ENCODE measurements around the gene OPA1. TPM values are rescaled to one million over a fixed set of nuclear protein-coding genes. Genes with fewer than 3 reads are reported as not detected.

OPA1 gene
- total and polyA plus RNA-seq, 8 donors: 12.1 to 198 (median 41.7) TPM

DNA sequence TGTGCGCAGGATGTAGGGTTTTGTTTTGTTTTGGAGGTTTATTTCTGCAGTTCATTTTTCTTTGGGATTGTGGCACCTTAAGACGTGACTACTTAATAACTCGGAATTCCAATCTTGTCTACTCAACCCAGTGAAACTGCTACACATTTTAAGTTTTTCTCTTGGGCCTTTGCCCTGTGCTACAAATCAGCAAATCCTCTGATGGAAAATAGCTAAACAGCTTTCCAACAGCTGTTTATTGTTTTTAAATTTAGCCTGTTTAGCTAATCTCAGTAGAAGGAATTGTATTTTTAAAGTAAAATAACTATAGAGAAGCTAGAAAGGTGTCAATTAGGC, 48.4 kb downstream of the OPA1 start:
- Histone ChIP-seq H3K36me3 (peaks cover 8 to 89% (median 82%) of the 10 kb centered on the region in 4 donors), H3K4me3 (no peak overlapping the region), H3K27me3 (no peaks in the 10 kb centered on the region), H3K27ac (no peak overlapping the region), H3K9me3 (no peaks in the 10 kb centered on the region), H3K4me1 (peaks cover 0 to 21% (median 15%) of the 10 kb centered on the region in 4 donors)
- intact Hi-C loops (cut with DNase I; ENCODE audit: low total_unique reads): no loop called here
- 67 to 85% (median 78%) methylated on average over 3 of the region's 3 CpGs for WGBS, 5 donors
- TF ChIP-seq POLR2AphosphoS5 (IDR thresholded peaks at IDR 0.05): no peak
- no peak for TF ChIP-seq EP300 (IDR thresholded peaks at IDR 0.05)
- TF ChIP-seq POLR2A (IDR thresholded peaks at IDR 0.05): no peak
- DNase-seq: no peak

- Histone ChIP-seq H3K27me3 (no peaks in the 10 kb centered on the region), H3K36me3 (peaks cover 25 to 100% (median 82%) of the 10 kb centered on the region in 4 donors), H3K27ac (no peak overlapping the region), H3K4me3 (no peak overlapping the region), H3K9me3 (no peaks in the 10 kb centered on the region), H3K4me1 (peaks cover 0 to 22% (median 15%) of the 10 kb centered on the region in 4 donors)
- intact Hi-C loops (cut with DNase I; ENCODE audit: low total_unique reads): no loop called here
- TF ChIP-seq EP300 (IDR thresholded peaks at IDR 0.05): no peak
- TF ChIP-seq, protein P1, sequence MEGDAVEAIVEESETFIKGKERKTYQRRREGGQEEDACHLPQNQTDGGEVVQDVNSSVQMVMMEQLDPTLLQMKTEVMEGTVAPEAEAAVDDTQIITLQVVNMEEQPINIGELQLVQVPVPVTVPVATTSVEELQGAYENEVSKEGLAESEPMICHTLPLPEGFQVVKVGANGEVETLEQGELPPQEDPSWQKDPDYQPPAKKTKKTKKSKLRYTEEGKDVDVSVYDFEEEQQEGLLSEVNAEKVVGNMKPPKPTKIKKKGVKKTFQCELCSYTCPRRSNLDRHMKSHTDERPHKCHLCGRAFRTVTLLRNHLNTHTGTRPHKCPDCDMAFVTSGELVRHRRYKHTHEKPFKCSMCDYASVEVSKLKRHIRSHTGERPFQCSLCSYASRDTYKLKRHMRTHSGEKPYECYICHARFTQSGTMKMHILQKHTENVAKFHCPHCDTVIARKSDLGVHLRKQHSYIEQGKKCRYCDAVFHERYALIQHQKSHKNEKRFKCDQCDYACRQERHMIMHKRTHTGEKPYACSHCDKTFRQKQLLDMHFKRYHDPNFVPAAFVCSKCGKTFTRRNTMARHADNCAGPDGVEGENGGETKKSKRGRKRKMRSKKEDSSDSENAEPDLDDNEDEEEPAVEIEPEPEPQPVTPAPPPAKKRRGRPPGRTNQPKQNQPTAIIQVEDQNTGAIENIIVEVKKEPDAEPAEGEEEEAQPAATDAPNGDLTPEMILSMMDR (IDR thresholded peaks at IDR 0.05): no peak
- no peak for DNase-seq
- 37 to 60% (median 44%) methylated on average over 6 of the region's 6 CpGs for WGBS, 5 donors
These were observed 52.8 kb downstream of the OPA1 start for GRCh38 chr3:193645806-193646205.

DNA sequence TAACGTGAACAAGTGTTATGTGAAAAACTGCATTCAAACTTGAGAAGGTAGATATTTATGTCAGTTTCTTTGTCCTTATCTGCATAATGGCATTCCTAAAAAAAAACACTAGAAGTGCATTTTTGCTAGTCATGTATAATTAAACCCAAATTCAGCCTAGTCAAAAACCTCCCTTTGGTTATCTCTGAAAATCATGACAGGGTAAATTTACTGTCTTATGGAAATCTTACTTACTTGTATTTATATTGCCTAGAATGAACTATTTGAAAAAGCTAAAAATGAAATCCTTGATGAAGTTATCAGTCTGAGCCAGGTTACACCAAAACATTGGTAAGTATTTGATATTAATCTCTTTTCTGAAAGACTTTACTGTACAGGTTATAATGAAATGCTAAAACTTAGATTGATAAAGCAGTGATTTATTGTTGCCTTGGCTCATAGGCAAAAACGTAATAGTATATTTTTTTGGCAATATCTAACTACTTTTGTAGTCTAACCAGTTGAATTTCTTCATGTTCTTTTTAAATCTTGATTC, 55.6 kb downstream of the OPA1 start:
- Histone ChIP-seq H3K4me1 (peaks cover 0 to 22% (median 15%) of the 10 kb centered on the region in 4 donors), H3K4me3 (no peak overlapping the region), H3K9me3 (no peaks in the 10 kb centered on the region), H3K27ac (no peak overlapping the region), H3K36me3 (peaks cover 25 to 91% (median 80%) of the 10 kb centered on the region in 4 donors), H3K27me3 (no peaks in the 10 kb centered on the region)
- WGBS, 5 donors: 80 to 84% (median 81%) methylated on average over 2 of the region's 2 CpGs
- TF ChIP-seq, protein P1 (IDR thresholded peaks at IDR 0.05): no peak
- TF ChIP-seq EP300 (IDR thresholded peaks at IDR 0.05): no peak
- TF ChIP-seq POLR2A (IDR thresholded peaks at IDR 0.05): no peak
- TF ChIP-seq POLR2AphosphoS5 (IDR thresholded peaks at IDR 0.05): no peak
- intact Hi-C loops (cut with DNase I; ENCODE audit: low total_unique reads): no loop called here
- no peak for DNase-seq

DNA sequence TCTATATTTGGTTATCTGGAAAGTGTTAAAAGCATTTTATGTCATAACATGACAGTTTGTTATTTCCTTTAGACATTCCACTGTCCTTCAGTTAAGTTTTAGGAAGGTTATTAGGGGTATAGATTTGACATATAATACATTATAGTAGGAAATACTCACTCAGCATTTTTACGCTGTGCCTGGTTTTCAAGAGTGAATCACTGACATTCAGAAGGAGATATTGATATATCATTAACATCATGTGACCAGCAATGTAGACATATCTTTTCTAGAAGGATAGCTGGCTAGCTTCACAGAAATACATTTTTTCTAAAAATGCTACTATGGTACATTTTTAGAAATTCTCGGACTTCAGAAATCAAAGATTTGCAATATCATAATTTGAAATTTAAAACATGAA, 57.6 kb downstream of the OPA1 start:
- H3K27me3 ChIP-seq: no peaks in the 10 kb centered on the region
- H3K36me3 ChIP-seq: peaks cover 17 to 91% (median 84%) of the 10 kb centered on the region in 4 donors
- TF ChIP-seq, protein P1 (IDR thresholded peaks at IDR 0.05): no peak
- TF ChIP-seq POLR2A (IDR thresholded peaks at IDR 0.05) (no peak), POLR2AphosphoS5 (IDR thresholded peaks at IDR 0.05) (no peak), EP300 (IDR thresholded peaks at IDR 0.05) (no peak)
- no peak overlapping the region for H3K27ac ChIP-seq
- peaks cover 0 to 10% (median 3%) of the 10 kb centered on the region in 4 donors for H3K4me1 ChIP-seq
- DNase-seq: no peak
- 94 to 97% (median 96%) methylated on average over 2 of the region's 2 CpGs for WGBS, 5 donors
- intact Hi-C loops (cut with DNase I; ENCODE audit: low total_unique reads): no loop called here
- no peak overlapping the region for H3K4me3 ChIP-seq
- H3K9me3 ChIP-seq: no peaks in the 10 kb centered on the region

- Histone ChIP-seq H3K27ac (no peak overlapping the region), H3K27me3 (no peaks in the 10 kb centered on the region), H3K36me3 (peaks cover 5 to 91% (median 88%) of the 10 kb centered on the region in 4 donors), H3K4me3 (no peak overlapping the region), H3K4me1 (no peaks in the 10 kb centered on the region), H3K9me3 (no peaks in the 10 kb centered on the region)
- no peak for DNase-seq
- intact Hi-C loops (cut with DNase I; ENCODE audit: low total_unique reads): no loop called here
- no peak for TF ChIP-seq EP300 (IDR thresholded peaks at IDR 0.05)
- TF ChIP-seq POLR2AphosphoS5 (IDR thresholded peaks at IDR 0.05): no peak
- TF ChIP-seq POLR2A (IDR thresholded peaks at IDR 0.05): no peak
- TF ChIP-seq, protein P1 (IDR thresholded peaks at IDR 0.05): no peak
- 68 to 79% (median 77%) methylated on average over 4 of the region's 4 CpGs for WGBS, 5 donors
These were observed 62.9 kb downstream of the OPA1 start for GRCh38 chr3:193655831-193656433.

All from stomach (tissue), 9 donors.